GM19328 (cell line): Measurements from ENCODE around the gene GLIS1.

Experiments used
- ATAC-seq: cut with Tn5 transposase; IDR thresholded peaks from one replicate; pipeline ENCODE4 v1.9.1; 2021; ENCODE audit warnings: mild to moderate bottlenecking, moderate library complexity; ENCODE audit not compliant: unreplicated experiment

The GLIS1 gene

GRCh38 chr1:53458634-53459033, 280.3 kb downstream of the GLIS1 start:
- no peak for ATAC-seq
